Vagina (tissue), 2 donors: ENCODE results near the gene TRIM65.

Experiments
- CTCF ChIP-seq, 3 experiments: fragments of 450-650 bp in 2 of 3; fragments of 200-600 bp in 1 of 3; sonication (generic) in 1 of 3; IDR thresholded peaks; one replicate each; pipeline ENCODE4 v1.5.1; 2017 to 2019; ENCODE audit warnings: antibody characterized with exemption in 3 of 3, mild to moderate bottlenecking in 2 of 3, moderate library complexity in 2 of 3
- POLR2A ChIP-seq, 2 donors: fragments of 450-650 bp; IDR thresholded peaks; one replicate each; pipeline ENCODE4 v1.6.1; 2017; ENCODE audit warnings: antibody characterized with exemption in 2 of 2, mild to moderate bottlenecking in 2 of 2, moderate library complexity in 2 of 2

- TF ChIP-seq CTCF (IDR thresholded peaks at IDR 0.05) (no peak), POLR2A (IDR thresholded peaks at IDR 0.05) (no peak)
These were observed 16.5 kb downstream of the TRIM65 start for GRCh38 chr17:75880266-75880665.
